HEK293 (cell line): ENCODE results near the gene VPREB3.

Experiments
- CTCF ChIP-seq: fragments of 450-650 bp; formaldehyde crosslinking; IDR thresholded peaks from 2 replicates; pipeline ENCODE4 v1.5.1; 2016; ENCODE audit warnings: missing biosample characterization, missing genetic modification characterization
- KLF17 ChIP-seq: fragments of 450-650 bp; formaldehyde crosslinking; IDR thresholded peaks from 2 replicates; pipeline ENCODE4 v1.5.1; 2016; ENCODE audit warnings: missing biosample characterization, missing genetic modification characterization
- PATZ1 ChIP-seq: fragments of 450-650 bp; formaldehyde crosslinking; IDR thresholded peaks from 2 replicates; pipeline ENCODE4 v1.5.1; 2016; ENCODE audit warnings: missing biosample characterization, missing genetic modification characterization
- REPIN1 ChIP-seq: fragments of 450-650 bp; formaldehyde crosslinking; IDR thresholded peaks from 2 replicates; pipeline ENCODE4 v1.5.1; 2017; ENCODE audit warnings: missing biosample characterization, missing genetic modification characterization, low read depth
- SETDB1 ChIP-seq: IDR thresholded peaks from one replicate; pipeline ENCODE4 v1.6.1; 2017; ENCODE audit warnings: mild to moderate bottlenecking, low read length, moderate library complexity, mixed read lengths; ENCODE audit not compliant: insufficient read length
- YY1 ChIP-seq: fragments of 450-650 bp; formaldehyde crosslinking; IDR thresholded peaks from 2 replicates; pipeline ENCODE4 v1.5.1; 2018; ENCODE audit warnings: missing biosample characterization, missing genetic modification characterization
- ZBTB10 ChIP-seq: fragments of 450-650 bp; formaldehyde crosslinking; IDR thresholded peaks from 2 replicates; pipeline ENCODE4 v1.5.1; 2016; ENCODE audit warnings: missing biosample characterization, missing genetic modification characterization
- ZBTB11 ChIP-seq: fragments of 450-650 bp; formaldehyde crosslinking; conservative IDR thresholded peaks from 2 replicates; pipeline ENCODE4 v1.5.1; 2016; ENCODE audit warnings: low read depth, missing biosample characterization, missing genetic modification characterization
- ZNF132 ChIP-seq: fragments of 450-650 bp; formaldehyde crosslinking; IDR thresholded peaks from 2 replicates; pipeline ENCODE4 v1.5.1; 2017; ENCODE audit warnings: missing biosample characterization, missing genetic modification characterization, borderline replicate concordance
- ZNF16 ChIP-seq: fragments of 450-650 bp; formaldehyde crosslinking; IDR thresholded peaks from 2 replicates; pipeline ENCODE4 v1.5.1; 2016; ENCODE audit warnings: low read depth, missing biosample characterization, missing genetic modification characterization
- ZNF311 ChIP-seq: fragments of 450-650 bp; formaldehyde crosslinking; IDR thresholded peaks from 2 replicates; pipeline ENCODE4 v1.5.1; 2017; ENCODE audit warnings: missing biosample characterization, missing genetic modification characterization, borderline replicate concordance
- ZNF610 ChIP-seq: fragments of 450-650 bp; formaldehyde crosslinking; IDR thresholded peaks from 2 replicates; pipeline ENCODE4 v1.5.1; 2016; ENCODE audit warnings: missing biosample characterization, missing genetic modification characterization, borderline replicate concordance
- ZNF707 ChIP-seq: fragments of 450-650 bp; formaldehyde crosslinking; IDR thresholded peaks from 2 replicates; pipeline ENCODE4 v1.5.1; 2016; ENCODE audit warnings: missing biosample characterization, missing genetic modification characterization
- ZNF768 ChIP-seq: fragments of 450-650 bp; formaldehyde crosslinking; IDR thresholded peaks from 2 replicates; pipeline ENCODE4 v1.5.1; 2018; ENCODE audit warnings: missing biosample characterization, mild to moderate bottlenecking, missing genetic modification characterization

GRCh38 chr22:23763954-23764353 lies 9.7 kb upstream of the VPREB3 start:
- TF ChIP-seq CTCF (tag by site-specific recombination): no peak
- no peak for TF ChIP-seq ZNF311 (tag by site-specific recombination)
- TF ChIP-seq KLF17: no peak
- no peak for TF ChIP-seq YY1 (tag by site-specific recombination)
- TF ChIP-seq ZNF610: no peak
- no peak for TF ChIP-seq SETDB1
- no peak for TF ChIP-seq ZNF132 (tag by site-specific recombination)
- no peak for TF ChIP-seq ZNF768
- TF ChIP-seq PATZ1: no peak
- TF ChIP-seq ZNF16 (tag by site-specific recombination): no peak
- TF ChIP-seq REPIN1 (tag by site-specific recombination): no peak
- TF ChIP-seq ZBTB10: no peak
- TF ChIP-seq ZBTB11 (tag by site-specific recombination): no peak
- no peak for TF ChIP-seq ZNF707 (tag by site-specific recombination)
